ENCODE results near the gene TBC1D5. TPM values are rescaled to one million over a fixed set of nuclear protein-coding genes. Genes with fewer than 3 reads are reported as not detected.
A peak's percentile ranks its signal among the peaks of the same experiment; 100 is the strongest.
"Not testable (repeated sequence)": the region's sequence is repeated elsewhere in the genome, so short reads cannot be mapped to it uniquely, and the experiment has no call there.

Gene TBC1D5
- total RNA-seq, 8 experiments from 2014 or later = 42.7 to 85.9 (median 53.3) TPM

GRCh38 chr3:17129556-17129955, 612.9 kb downstream of the TBC1D5 start:
- 45 to 100% (median 81%) methylated on average over 1 to 3 of the region's 3 CpGs; no CpG with 5 or more reads in 4 of the 10 experiments for WGBS, 10 experiments
- peak in 2 of 8 experiments; percentile 52 to 56 for ATAC-seq (replicated peaks in 6 of 8)
- Histone ChIP-seq H3K4me1 (replicated peaks in 1 of 2) (no peaks in the 10 kb centered on the region), H3K4me3 (no peak overlapping the region), H3K27ac (no peak overlapping the region)
- in situ Hi-C loops (cut with MboI; ENCODE audit: low pct_unique_long_range_greater_than_20kb in 2 of 9, low sequenced_read_pairs in 9 of 9, unreplicated experiment in 9 of 9) = no loop called here

- H3K27ac ChIP-seq; ATAC-seq (replicated peaks in 6 of 8); in situ Hi-C loops (cut with MboI; ENCODE audit: low pct_unique_long_range_greater_than_20kb in 2 of 9, low sequenced_read_pairs in 9 of 9, unreplicated experiment in 9 of 9); H3K4me1 ChIP-seq (replicated peaks in 1 of 2); H3K4me3 ChIP-seq: not testable (repeated sequence)
- 20 to 76% methylated on average over 1 to 3 of the region's 3 CpGs; no CpG with 5 or more reads in 8 of the 10 experiments for WGBS, 10 experiments
Measured at GRCh38 chr3:17128671-17129070, 613.8 kb downstream of the TBC1D5 start.

- Histone ChIP-seq H3K4me3 (no peak overlapping the region), H3K4me1 (replicated peaks in 1 of 2) (no peaks in the 10 kb centered on the region), H3K27ac (no peak overlapping the region)
- WGBS, 10 experiments = 0 to 100% (median 59%) methylated on average over 1 to 2 of the region's 2 CpGs; no CpG with 5 or more reads in 1 of the 10 experiments
- ATAC-seq (replicated peaks in 6 of 8) = peak in 2 of 8 experiments; percentile 96 to 97
- in situ Hi-C loops (cut with MboI; ENCODE audit: low pct_unique_long_range_greater_than_20kb in 2 of 9, low sequenced_read_pairs in 9 of 9, unreplicated experiment in 9 of 9) = no loop called here
Measured at GRCh38 chr3:17125738-17126442, 616.5 kb downstream of the TBC1D5 start.

- in situ Hi-C loops (cut with MboI; ENCODE audit: low pct_unique_long_range_greater_than_20kb in 2 of 9, low sequenced_read_pairs in 9 of 9, unreplicated experiment in 9 of 9) = no loop called here
- no peak overlapping the region for H3K4me3 ChIP-seq
- H3K4me1 ChIP-seq (replicated peaks in 1 of 2) = no peaks in the 10 kb centered on the region
- WGBS, 10 experiments = 42 to 100% (median 85%) methylated on average over 2 to 3 of the region's 3 CpGs; no CpG with 5 or more reads in 1 of the 10 experiments
- no peak overlapping the region for H3K27ac ChIP-seq
- no peak for ATAC-seq (replicated peaks in 6 of 8)
Measured at GRCh38 chr3:17122758-17123157, 619.7 kb downstream of the TBC1D5 start.

- no peak overlapping the region for H3K27ac ChIP-seq
- 27 to 100% (median 57%) methylated on average over 1 to 2 of the region's 2 CpGs; no CpG with 5 or more reads in 1 of the 10 experiments for WGBS, 10 experiments
- no peaks in the 10 kb centered on the region for H3K4me1 ChIP-seq (replicated peaks in 1 of 2)
- ATAC-seq (replicated peaks in 6 of 8) = no peak
- in situ Hi-C loops (cut with MboI; ENCODE audit: low pct_unique_long_range_greater_than_20kb in 2 of 9, low sequenced_read_pairs in 9 of 9, unreplicated experiment in 9 of 9) = no loop called here
- no peak overlapping the region for H3K4me3 ChIP-seq
Measured at GRCh38 chr3:17121336-17121735, 621.1 kb downstream of the TBC1D5 start.

- 0 to 100% (median 88%) methylated on average over 1 to 4 of the region's 4 CpGs; no CpG with 5 or more reads in 3 of the 10 experiments for WGBS, 10 experiments
- Histone ChIP-seq H3K4me1 (replicated peaks in 1 of 2) (no peaks in the 10 kb centered on the region), H3K4me3 (no peak overlapping the region), H3K27ac (no peak overlapping the region)
- no peak for ATAC-seq (replicated peaks in 6 of 8)
- in situ Hi-C loops (cut with MboI; ENCODE audit: low pct_unique_long_range_greater_than_20kb in 2 of 9, low sequenced_read_pairs in 9 of 9, unreplicated experiment in 9 of 9) = no loop called here
Measured at GRCh38 chr3:17120115-17120514, 622.3 kb downstream of the TBC1D5 start.

- no peak for ATAC-seq (replicated peaks in 6 of 8)
- no peak overlapping the region for H3K27ac ChIP-seq
- H3K4me3 ChIP-seq = no peak overlapping the region
- H3K4me1 ChIP-seq (replicated peaks in 1 of 2) = no peaks in the 10 kb centered on the region
- in situ Hi-C loops (cut with MboI; ENCODE audit: low pct_unique_long_range_greater_than_20kb in 2 of 9, low sequenced_read_pairs in 9 of 9, unreplicated experiment in 9 of 9) = no loop called here
- WGBS, 10 experiments = 25 to 92% (median 56%) methylated on average over 1 to 2 of the region's 5 CpGs
Measured at GRCh38 chr3:17119201-17120072, 623.0 kb downstream of the TBC1D5 start.

GRCh38 chr3:17118771-17119170, 623.7 kb downstream of the TBC1D5 start:
- ATAC-seq (replicated peaks in 6 of 8) = no peak
- 80 to 100% (median 95%) methylated on average over 1 to 2 of the region's 6 CpGs; no CpG with 5 or more reads in 6 of the 10 experiments for WGBS, 10 experiments
- in situ Hi-C loops (cut with MboI; ENCODE audit: low pct_unique_long_range_greater_than_20kb in 2 of 9, low sequenced_read_pairs in 9 of 9, unreplicated experiment in 9 of 9) = no loop called here
- Histone ChIP-seq H3K4me3 (no peak overlapping the region), H3K27ac (no peak overlapping the region), H3K4me1 (replicated peaks in 1 of 2) (no peaks in the 10 kb centered on the region)

- in situ Hi-C loops (cut with MboI; ENCODE audit: low pct_unique_long_range_greater_than_20kb in 2 of 9, low sequenced_read_pairs in 9 of 9, unreplicated experiment in 9 of 9) = no loop called here
- 71 to 100% (median 92%) methylated on average over 1 to 8 of the region's 8 CpGs for whole genome bisulfite sequencing, 10 experiments
- H3K4me3 ChIP-seq = no peak overlapping the region
- no peak overlapping the region for H3K27ac ChIP-seq
- H3K4me1 ChIP-seq (replicated peaks in 1 of 2) = no peaks in the 10 kb centered on the region
- ATAC-seq (replicated peaks in 6 of 8) = no peak
Measured at GRCh38 chr3:17116007-17116600, 626.3 kb downstream of the TBC1D5 start.

- Histone ChIP-seq H3K4me3 (no peak overlapping the region), H3K4me1 (replicated peaks in 1 of 2) (no peaks in the 10 kb centered on the region), H3K27ac (no peak overlapping the region)
- in situ Hi-C loops (cut with MboI; ENCODE audit: low pct_unique_long_range_greater_than_20kb in 2 of 9, low sequenced_read_pairs in 9 of 9, unreplicated experiment in 9 of 9) = no loop called here
- WGBS, 10 experiments = 60 to 100% (median 80%) methylated on average over 1 to 2 of the region's 3 CpGs; no CpG with 5 or more reads in 3 of the 10 experiments
- ATAC-seq (replicated peaks in 6 of 8) = no peak
Measured at GRCh38 chr3:17115186-17115585, 627.2 kb downstream of the TBC1D5 start.

- no peak for ATAC-seq (replicated peaks in 6 of 8)
- no peaks in the 10 kb centered on the region for H3K4me1 ChIP-seq (replicated peaks in 1 of 2)
- whole genome bisulfite sequencing, 10 experiments = 50 to 100% (median 83%) methylated on average over 1 to 3 of the region's 3 CpGs; no CpG with 5 or more reads in 3 of the 10 experiments
- in situ Hi-C loops (cut with MboI; ENCODE audit: low pct_unique_long_range_greater_than_20kb in 2 of 9, low sequenced_read_pairs in 9 of 9, unreplicated experiment in 9 of 9) = no loop called here
- no peak overlapping the region for H3K27ac ChIP-seq
- no peak overlapping the region for H3K4me3 ChIP-seq
Measured at GRCh38 chr3:17111586-17111985, 630.8 kb downstream of the TBC1D5 start.

GRCh38 chr3:17110660-17111396, 631.6 kb downstream of the TBC1D5 start:
- 58 to 97% (median 83%) methylated on average over 2 to 7 of the region's 8 CpGs; no CpG with 5 or more reads in 1 of the 10 experiments for WGBS, 10 experiments
- in situ Hi-C loops (cut with MboI; ENCODE audit: low pct_unique_long_range_greater_than_20kb in 2 of 9, low sequenced_read_pairs in 9 of 9, unreplicated experiment in 9 of 9) = no loop called here

More at GRCh38 chr3:17110660-17111396, 631.6 kb downstream of the TBC1D5 start:
- Histone ChIP-seq H3K4me1 (replicated peaks in 1 of 2) (no peaks in the 10 kb centered on the region), H3K27ac (no peak overlapping the region), H3K4me3 (no peak overlapping the region)
- no peak for ATAC-seq (replicated peaks in 6 of 8)

Measured in motor neuron (in vitro differentiated cells).